NCI-H748 (cell line): ENCODE results near the gene PRODH2.

Source experiments
- DNase-seq: peaks from one replicate; lab custom pipeline; 2025; ENCODE audit not compliant: unreplicated experiment; lab: John Stamatoyannopoulos, UW

Gene PRODH2

GRCh38 chr19:35759697-35760096 lies 52.9 kb downstream of the PRODH2 start:
- DNase-seq: no peak

GRCh38 chr19:35757749-35758608 lies 54.7 kb downstream of the PRODH2 start, which contains the start of gene PROSER3:
TSS of gene PROSER3 (plus strand) at chr19:35758176. CDS start at chr19:35758216, 40 bp downstream.
- DNase-seq: peak; percentile 100

- DNase-seq: peak; percentile 87
Measured at GRCh38 chr19:35757231-35757748, 55.4 kb downstream of the PRODH2 start.

GRCh38 chr19:35756377-35757230 lies 56.0 kb downstream of the PRODH2 start, which contains the start of gene HSPB6:
TSS of gene HSPB6 (minus strand) at chr19:35757029. CDS start at chr19:35757008, 21 bp downstream.
- peak; percentile 50 for DNase-seq

GRCh38 chr19:35755550-35756376 lies 56.9 kb downstream of the PRODH2 start:
- peak; percentile 58 for DNase-seq

GRCh38 chr19:35755131-35755549 lies 57.5 kb downstream of the PRODH2 start:
- DNase-seq: no peak

GRCh38 chr19:35754370-35755130 lies 58.1 kb downstream of the PRODH2 start:
- DNase-seq: no peak

GRCh38 chr19:35753634-35754369 lies 58.8 kb downstream of the PRODH2 start:
- DNase-seq: no peak

- DNase-seq: no peak
Measured at GRCh38 chr19:35752746-35753350, 59.8 kb downstream of the PRODH2 start.

GRCh38 chr19:35751839-35752745 lies 60.6 kb downstream of the PRODH2 start:
- DNase-seq: no peak

- no peak for DNase-seq
Measured at GRCh38 chr19:35750167-35750566, 62.5 kb downstream of the PRODH2 start.
